SK-N-MC (cell line): ENCODE measurements around the gene CLASP2.
"Not testable (repeated sequence)": the region's sequence is repeated elsewhere in the genome, so short reads cannot be mapped to it uniquely, and the experiment has no call there.

ENCODE experiments used
- DNase-seq: peaks from one replicate; pipeline ENCODE4 v3.0.0-alpha.2; 2011; ENCODE audit warnings: low read depth, low spot score
- H3K27ac ChIP-seq: fragments of 200-600 bp; sonication (generic); 2 replicates; pipeline ENCODE4 v1.5.1; 2016; ENCODE audit warnings: mixed run types
- H3K36me3 ChIP-seq: fragments of 200-600 bp; sonication (generic); 2 replicates; pipeline ENCODE4 v1.6.1; 2017; ENCODE audit warnings: antibody characterized with exemption, low read length, mixed read lengths; ENCODE audit not compliant: insufficient read depth
- H3K4me3 ChIP-seq: fragments of 200-600 bp; sonication (generic); 2 replicates; pipeline ENCODE4 v1.5.1; 2016
- H3K9ac ChIP-seq: fragments of 200-600 bp; sonication (generic); 2 replicates; pipeline ENCODE4 v1.8.0; 2017; ENCODE audit warnings: mixed run types, mixed read lengths; ENCODE audit not compliant: insufficient read length
- H3K9me3 ChIP-seq: fragments of 200-600 bp; sonication (generic); 2 replicates; pipeline ENCODE4 v1.6.1; 2017; ENCODE audit warnings: low read depth, mild to moderate bottlenecking, antibody characterized with exemption, low read length, moderate library complexity, mixed read lengths
- EZH2 ChIP-seq: fragments of 200-600 bp; sonication (generic); IDR thresholded peaks from one replicate; pipeline ENCODE4 v1.6.1; 2017; ENCODE audit warnings: antibody characterized with exemption
- FOXP2 ChIP-seq: optimal IDR thresholded peaks from 2 replicates; pipeline ENCODE3; 2011; ENCODE audit warnings: mild to moderate bottlenecking, moderate library complexity; ENCODE audit not compliant: insufficient read depth; ENCODE audit errors: extremely low read length, control extremely low read depth
- POLR2AphosphoS5 ChIP-seq: IDR thresholded peaks from 2 replicates; pipeline ENCODE4 v1.6.1; 2012; ENCODE audit warnings: mild to moderate bottlenecking, low read depth, low read length, borderline replicate concordance

The CLASP2 gene

DNA sequence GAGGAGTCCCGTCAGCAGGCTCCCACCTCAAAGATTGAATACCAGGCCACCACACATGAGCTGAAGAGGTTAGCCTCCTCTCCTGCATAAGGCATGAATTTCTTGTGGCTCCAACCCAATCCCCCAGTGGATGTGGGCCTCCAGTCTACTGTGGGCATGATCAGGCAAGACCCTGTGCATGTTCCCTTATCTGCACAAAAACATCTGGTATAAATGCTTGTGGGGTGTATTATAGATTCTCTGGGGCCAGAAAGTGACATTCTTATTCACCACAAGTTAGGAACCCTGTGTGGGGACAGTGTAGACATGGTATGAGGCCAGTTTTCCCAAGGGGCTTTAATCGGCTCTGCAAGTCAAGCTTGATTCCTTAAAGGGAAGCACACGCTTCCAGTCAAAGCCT, 259.6 kb downstream of the CLASP2 start:
- no peak for DNase-seq
- Histone ChIP-seq H3K9me3 (no peaks in the 10 kb centered on the region), H3K27ac (no peak overlapping the region), H3K9ac (no peak overlapping the region), H3K36me3 (no peaks in the 10 kb centered on the region), H3K4me3 (no peak overlapping the region)
- TF ChIP-seq POLR2AphosphoS5, result no peak
- no peak for TF ChIP-seq EZH2
- TF ChIP-seq FOXP2, result no peak

DNA sequence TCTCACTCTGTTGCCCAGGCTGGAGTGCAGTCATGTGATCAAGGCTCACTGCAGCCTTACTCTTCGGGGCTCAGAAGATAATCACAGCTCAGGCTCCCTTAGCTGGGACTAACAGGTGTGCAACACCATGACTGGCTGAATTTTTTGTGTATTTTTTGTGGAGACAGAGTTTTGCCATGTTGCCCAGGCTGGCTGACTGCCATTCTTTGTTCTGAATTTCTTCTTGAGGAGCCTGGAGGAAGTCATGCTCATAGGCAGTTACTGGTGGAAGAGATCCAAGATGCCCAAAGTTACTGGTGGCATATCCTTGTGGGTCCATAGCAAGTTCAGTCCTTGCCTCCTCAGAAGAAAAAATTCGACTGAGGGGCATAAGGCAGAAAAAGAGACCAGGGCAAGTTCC, 261.3 kb downstream of the CLASP2 start:
- no peak overlapping the region for H3K4me3 ChIP-seq
- no peak for DNase-seq
- TF ChIP-seq EZH2 (no peak), POLR2AphosphoS5 (no peak), FOXP2 (no peak)
- H3K9ac ChIP-seq, result no peak overlapping the region
- no peaks in the 10 kb centered on the region for H3K36me3 ChIP-seq
- no peak overlapping the region for H3K27ac ChIP-seq
- H3K9me3 ChIP-seq, result no peaks in the 10 kb centered on the region

DNA sequence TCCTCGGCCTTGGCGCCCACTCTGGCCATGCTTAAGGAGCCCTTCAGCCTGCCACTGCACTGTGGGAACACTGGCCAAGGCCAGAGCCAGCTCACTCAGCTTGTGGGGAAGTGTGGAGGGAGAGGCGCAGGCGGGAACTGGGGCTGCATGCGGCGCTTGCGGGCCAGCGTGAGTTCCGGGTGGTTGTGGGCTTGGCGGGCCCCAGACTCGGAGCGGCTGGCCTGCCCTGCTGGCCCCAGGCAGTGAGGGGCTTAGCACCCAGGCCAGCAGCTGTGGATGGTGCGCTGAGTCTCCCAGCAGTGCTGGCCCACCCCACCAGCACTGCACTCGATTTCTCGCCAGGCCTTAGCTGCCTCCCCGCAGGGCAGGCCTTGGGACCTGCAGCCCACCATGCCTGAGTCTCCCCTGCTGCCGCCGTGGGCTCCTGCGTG, 264.7 kb downstream of the CLASP2 start:
- H3K27ac ChIP-seq, result no peak overlapping the region

DNA sequence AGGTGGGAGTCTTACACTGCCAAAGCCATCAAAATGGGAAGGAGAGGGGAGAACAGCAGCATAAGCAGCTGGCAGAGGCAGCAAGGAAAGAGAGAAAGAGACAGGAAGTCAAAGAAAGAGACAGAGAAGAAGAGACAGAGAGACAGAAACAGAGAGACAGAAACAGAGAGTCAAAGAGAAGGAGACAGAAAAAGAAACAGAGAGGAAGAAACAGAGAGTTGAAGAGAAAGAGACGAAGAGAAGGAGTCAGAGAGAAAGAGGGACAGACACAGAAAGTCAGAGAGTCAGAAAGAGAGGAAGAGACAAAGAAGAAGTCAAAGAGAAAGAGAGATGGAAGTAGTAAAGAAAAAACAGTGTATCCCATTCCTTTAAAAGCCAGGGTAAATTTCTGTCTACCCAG, 266.1 kb downstream of the CLASP2 start:
- H3K4me3 ChIP-seq, DNase-seq: not testable (repeated sequence)

More for the DNA sequence above, 264.7 kb downstream of the CLASP2 start:
- no peak for DNase-seq
- no peaks in the 10 kb centered on the region for H3K36me3 ChIP-seq
- H3K4me3 ChIP-seq, result no peak overlapping the region
- no peak for TF ChIP-seq EZH2
- TF ChIP-seq FOXP2, result no peak
- TF ChIP-seq POLR2AphosphoS5, result no peak
- H3K9ac ChIP-seq, result no peak overlapping the region
- H3K9me3 ChIP-seq, result no peaks in the 10 kb centered on the region

DNA sequence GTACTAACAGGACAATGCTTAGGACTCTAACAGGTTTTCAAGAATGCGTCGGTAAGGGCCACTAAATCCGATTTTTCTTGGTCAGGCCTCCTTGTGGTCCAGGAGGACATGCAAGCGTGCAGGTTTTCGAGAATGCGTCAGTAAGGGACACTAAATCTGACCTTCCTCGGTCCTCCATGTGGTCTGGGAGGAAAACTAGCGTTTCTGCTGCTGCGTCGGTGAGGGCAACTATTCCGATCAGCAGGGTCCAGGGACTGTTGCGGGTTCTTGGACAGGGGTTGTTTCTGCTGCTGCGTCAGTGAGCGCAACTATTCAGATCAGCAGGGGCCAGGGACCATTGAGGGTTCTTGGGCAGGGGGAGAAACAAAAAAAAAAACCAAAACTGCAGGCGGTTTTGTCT, 270.1 kb downstream of the CLASP2 start:
- no peak for TF ChIP-seq FOXP2
- TF ChIP-seq EZH2, result no peak
- no peak for TF ChIP-seq POLR2AphosphoS5
- no peaks in the 10 kb centered on the region for H3K36me3 ChIP-seq
- no peaks in the 10 kb centered on the region for H3K9me3 ChIP-seq
- no peak overlapping the region for H3K9ac ChIP-seq
- no peak for DNase-seq
- H3K4me3 ChIP-seq, result no peak overlapping the region
- H3K27ac ChIP-seq, result no peak overlapping the region

More for the DNA sequence above, 266.1 kb downstream of the CLASP2 start:
- not testable (repeated sequence) for H3K9me3 ChIP-seq, H3K9ac ChIP-seq, H3K27ac ChIP-seq, H3K36me3 ChIP-seq

DNA sequence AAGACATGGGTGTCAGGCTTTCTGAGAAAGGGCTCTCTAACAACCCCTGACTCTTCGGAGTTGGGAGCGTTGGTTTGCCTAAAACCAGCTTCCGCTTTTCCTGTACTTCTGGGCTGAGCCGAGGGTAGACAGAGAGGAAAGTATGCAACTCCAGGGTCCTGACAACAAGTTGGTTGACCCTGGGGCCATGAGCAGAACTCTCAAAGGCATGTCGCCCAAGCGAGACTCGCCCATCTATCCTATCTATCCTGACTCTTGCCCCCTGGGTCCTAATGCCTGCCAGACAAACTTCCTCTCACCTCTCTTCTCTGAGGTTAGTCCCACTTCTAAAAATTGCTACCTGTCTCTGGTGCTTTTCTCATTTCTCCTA, 270.8 kb downstream of the CLASP2 start:
- H3K36me3 ChIP-seq, H3K9me3 ChIP-seq, H3K27ac ChIP-seq, DNase-seq, H3K9ac ChIP-seq, H3K4me3 ChIP-seq: not testable (repeated sequence)
